Measurements from ENCODE around the gene TRIM50. TPM values are rescaled to one million over a fixed set of nuclear protein-coding genes. Genes with fewer than 3 reads are reported as not detected.

The TRIM50 gene
- total and polyA plus RNA-seq, 2 donors (not counting 1 experiment from before 2014, with no cell fraction given) = not detected

DNA sequence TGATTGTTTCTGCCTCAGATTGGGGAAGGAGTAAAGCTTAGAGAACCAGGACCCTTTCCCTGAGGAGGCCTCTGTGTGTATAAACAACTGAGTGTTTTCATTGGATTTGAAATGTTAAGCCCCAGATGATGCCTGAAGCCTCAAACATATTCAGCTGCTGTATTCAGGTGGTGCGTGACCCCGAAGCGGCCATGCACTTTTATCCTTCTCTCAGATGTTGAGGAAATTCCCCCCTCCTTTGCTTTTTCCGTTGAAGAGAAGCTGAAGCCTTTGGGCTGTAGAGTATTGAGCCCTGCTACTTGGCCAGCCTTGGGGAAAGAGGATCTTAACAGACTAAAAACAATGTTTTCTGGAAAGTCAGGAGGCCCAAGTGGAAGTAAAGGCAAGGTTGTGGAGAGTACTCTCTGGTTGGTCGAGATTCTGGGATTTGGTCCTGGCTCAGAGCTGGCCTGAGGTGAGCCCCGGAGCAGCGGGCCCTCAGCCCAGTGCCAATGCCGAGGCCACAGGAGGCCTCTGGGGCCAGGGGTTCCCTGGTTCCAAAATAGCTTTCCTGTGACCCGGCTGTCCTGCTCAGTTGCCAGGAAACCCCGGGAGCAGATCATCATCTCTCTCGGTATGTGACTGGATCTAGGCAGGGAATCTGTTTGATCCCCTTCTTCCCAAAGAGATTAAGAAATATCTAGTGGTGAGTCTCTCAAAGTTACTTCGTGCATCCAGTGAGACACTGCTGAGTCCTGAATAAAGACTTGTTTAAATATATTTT lies 22.6 kb upstream of the TRIM50 start:
- Histone ChIP-seq H3K9me3 (ENCODE audit: control insufficient read depth, insufficient read depth, low read depth, low read length) (no peaks in the 10 kb centered on the region), H3K4me2 (ENCODE audit: extremely low read depth, insufficient read depth, low read length) (no peak overlapping the region), H4K20me1 (ENCODE audit: control insufficient read depth, extremely low read depth, insufficient read depth, low read length) (no peaks in the 10 kb centered on the region), H3K36me3 (ENCODE audit: control insufficient read depth, insufficient read depth, low read length) (no peaks in the 10 kb centered on the region), H3K79me2 (ENCODE audit: control insufficient read depth, insufficient read depth, low read length) (no peaks in the 10 kb centered on the region), H3K27me3 (ENCODE audit: control insufficient read depth, insufficient read depth, low read length) (no peaks in the 10 kb centered on the region), H3K9ac (ENCODE audit: insufficient read depth, low read length) (no peak overlapping the region), H3K4me1 (ENCODE audit: control insufficient read depth, extremely low read depth, insufficient read depth, low read length) (no peaks in the 10 kb centered on the region), H2AFZ (ENCODE audit: low read length) (no peak overlapping the region), H3K4me3 (replicated peaks in 1 of 4; ENCODE audit: control extremely low read depth in 1 of 4, insufficient read depth in 1 of 4, low read depth in 3 of 4, low read length in 4 of 4) (no peak overlapping the region), H3K27ac (ENCODE audit: insufficient read depth, low read length) (no peak overlapping the region)
- no peak for DNase-seq (ENCODE audit: low read depth in 2 of 2)
- TF ChIP-seq EZH2 (IDR thresholded peaks at IDR 0.05; ENCODE audit: low read length, missing control alignments) = no peak
- TF ChIP-seq, protein P1, sequence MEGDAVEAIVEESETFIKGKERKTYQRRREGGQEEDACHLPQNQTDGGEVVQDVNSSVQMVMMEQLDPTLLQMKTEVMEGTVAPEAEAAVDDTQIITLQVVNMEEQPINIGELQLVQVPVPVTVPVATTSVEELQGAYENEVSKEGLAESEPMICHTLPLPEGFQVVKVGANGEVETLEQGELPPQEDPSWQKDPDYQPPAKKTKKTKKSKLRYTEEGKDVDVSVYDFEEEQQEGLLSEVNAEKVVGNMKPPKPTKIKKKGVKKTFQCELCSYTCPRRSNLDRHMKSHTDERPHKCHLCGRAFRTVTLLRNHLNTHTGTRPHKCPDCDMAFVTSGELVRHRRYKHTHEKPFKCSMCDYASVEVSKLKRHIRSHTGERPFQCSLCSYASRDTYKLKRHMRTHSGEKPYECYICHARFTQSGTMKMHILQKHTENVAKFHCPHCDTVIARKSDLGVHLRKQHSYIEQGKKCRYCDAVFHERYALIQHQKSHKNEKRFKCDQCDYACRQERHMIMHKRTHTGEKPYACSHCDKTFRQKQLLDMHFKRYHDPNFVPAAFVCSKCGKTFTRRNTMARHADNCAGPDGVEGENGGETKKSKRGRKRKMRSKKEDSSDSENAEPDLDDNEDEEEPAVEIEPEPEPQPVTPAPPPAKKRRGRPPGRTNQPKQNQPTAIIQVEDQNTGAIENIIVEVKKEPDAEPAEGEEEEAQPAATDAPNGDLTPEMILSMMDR (conservative IDR thresholded peaks at IDR 0.05 in 1 of 2, IDR thresholded peaks at IDR 0.05 in 1 of 2; ENCODE audit: low read depth in 1 of 2, low read length in 2 of 2) = no peak

DNA sequence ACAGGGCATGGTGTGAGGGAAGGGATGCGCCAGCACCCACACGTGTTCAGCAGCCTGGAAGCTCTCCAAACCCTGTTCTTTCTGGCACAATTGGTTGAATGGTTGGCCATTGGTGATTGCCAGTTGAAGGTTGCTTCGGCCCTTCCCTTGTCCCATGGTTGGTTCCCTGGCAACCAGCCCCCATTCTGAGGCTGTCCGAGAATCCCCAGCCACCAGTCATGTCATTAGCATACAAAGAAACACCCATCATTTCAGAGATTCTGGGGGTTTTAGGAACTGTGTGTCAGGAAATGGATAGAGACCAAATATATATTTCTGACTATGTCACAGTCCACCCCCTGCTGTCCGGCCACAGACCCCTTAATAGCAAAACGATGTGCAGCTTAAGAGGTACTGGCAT lies 21.9 kb upstream of the TRIM50 start:
- H3K9ac ChIP-seq (ENCODE audit: insufficient read depth, low read length) = no peak overlapping the region

DNA sequence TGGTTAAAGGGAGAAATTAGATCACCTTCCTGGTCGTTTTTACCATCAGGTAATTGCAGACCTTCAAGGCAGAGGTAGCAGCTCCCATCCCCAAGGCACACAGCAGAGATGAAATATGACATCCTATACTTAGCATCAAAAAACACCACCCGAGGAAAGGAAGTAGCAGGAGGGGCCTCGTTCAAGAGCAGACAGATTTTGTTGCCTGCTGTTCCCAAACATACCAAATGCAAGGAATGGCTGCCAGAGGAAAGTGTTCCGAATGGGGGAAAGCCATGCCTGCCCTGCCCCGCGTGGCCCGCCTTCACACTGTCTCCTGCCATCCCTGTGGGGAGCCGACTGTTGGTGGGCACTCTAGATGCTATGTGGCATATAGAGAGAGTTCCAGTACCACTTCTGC lies 18.1 kb upstream of the TRIM50 start:
- no peak overlapping the region for H3K4me3 ChIP-seq (replicated peaks in 1 of 4; ENCODE audit: control extremely low read depth in 1 of 4, insufficient read depth in 1 of 4, low read depth in 3 of 4, low read length in 4 of 4)
- H3K4me1 ChIP-seq (ENCODE audit: control insufficient read depth, extremely low read depth, insufficient read depth, low read length) = peaks cover 5% of the 10 kb centered on the region
- no peaks in the 10 kb centered on the region for H3K9me3 ChIP-seq (ENCODE audit: control insufficient read depth, insufficient read depth, low read depth, low read length)
- H2AFZ ChIP-seq (ENCODE audit: low read length) = no peak overlapping the region
- H4K20me1 ChIP-seq (ENCODE audit: control insufficient read depth, extremely low read depth, insufficient read depth, low read length) = no peaks in the 10 kb centered on the region
- no peaks in the 10 kb centered on the region for H3K36me3 ChIP-seq (ENCODE audit: control insufficient read depth, insufficient read depth, low read length)
- no peaks in the 10 kb centered on the region for H3K27me3 ChIP-seq (ENCODE audit: control insufficient read depth, insufficient read depth, low read length)
- H3K4me2 ChIP-seq (ENCODE audit: extremely low read depth, insufficient read depth, low read length) = no peak overlapping the region
- H3K79me2 ChIP-seq (ENCODE audit: control insufficient read depth, insufficient read depth, low read length) = no peaks in the 10 kb centered on the region
- TF ChIP-seq, protein P1 (conservative IDR thresholded peaks at IDR 0.05 in 1 of 2, IDR thresholded peaks at IDR 0.05 in 1 of 2; ENCODE audit: low read depth in 1 of 2, low read length in 2 of 2) = no peak
- H3K27ac ChIP-seq (ENCODE audit: insufficient read depth, low read length) = no peak overlapping the region
- H3K9ac ChIP-seq (ENCODE audit: insufficient read depth, low read length) = no peak overlapping the region
- no peak for DNase-seq (ENCODE audit: low read depth in 2 of 2)

More for the DNA sequence above, 21.9 kb upstream of the TRIM50 start:
- Histone ChIP-seq H3K36me3 (ENCODE audit: control insufficient read depth, insufficient read depth, low read length) (no peaks in the 10 kb centered on the region), H3K4me1 (ENCODE audit: control insufficient read depth, extremely low read depth, insufficient read depth, low read length) (no peaks in the 10 kb centered on the region), H3K79me2 (ENCODE audit: control insufficient read depth, insufficient read depth, low read length) (no peaks in the 10 kb centered on the region), H3K4me2 (ENCODE audit: extremely low read depth, insufficient read depth, low read length) (no peak overlapping the region), H4K20me1 (ENCODE audit: control insufficient read depth, extremely low read depth, insufficient read depth, low read length) (no peaks in the 10 kb centered on the region), H3K4me3 (replicated peaks in 1 of 4; ENCODE audit: control extremely low read depth in 1 of 4, insufficient read depth in 1 of 4, low read depth in 3 of 4, low read length in 4 of 4) (no peak overlapping the region), H3K27me3 (ENCODE audit: control insufficient read depth, insufficient read depth, low read length) (no peaks in the 10 kb centered on the region), H3K27ac (ENCODE audit: insufficient read depth, low read length) (no peak overlapping the region), H3K9me3 (ENCODE audit: control insufficient read depth, insufficient read depth, low read depth, low read length) (no peaks in the 10 kb centered on the region), H2AFZ (ENCODE audit: low read length) (no peak overlapping the region)
- TF ChIP-seq EZH2 (IDR thresholded peaks at IDR 0.05; ENCODE audit: low read length, missing control alignments) = no peak
- TF ChIP-seq, protein P1 (conservative IDR thresholded peaks at IDR 0.05 in 1 of 2, IDR thresholded peaks at IDR 0.05 in 1 of 2; ENCODE audit: low read depth in 1 of 2, low read length in 2 of 2) = no peak
- no peak for DNase-seq (ENCODE audit: low read depth in 2 of 2)
